PC-9 (cell line): ENCODE data around the gene AGBL4. TPM values are rescaled to one million over a fixed set of nuclear protein-coding genes. Genes with fewer than 3 reads are reported as not detected.

ENCODE experiments used
- BruUV-seq: library from RNA; stranded (reverse); fragments of 400-500 nt; replicated peaks from 2 replicates; lab custom pipeline; 2021; lab: Mats Ljungman, UMichigan
- CTCF ChIA-PET: fragments of 300-600 bp; sonication (Branson Sonifier 250); formaldehyde crosslinking; loops from one replicate; lab custom pipeline; 2022; ENCODE audit warnings: antibody characterized with exemption; lab: Charles Lee
- POLR2A ChIA-PET: fragments of 300-600 bp; sonication (Branson Sonifier 250); formaldehyde crosslinking; loops from one replicate; lab custom pipeline; 2022; ENCODE audit warnings: antibody characterized with exemption; ENCODE audit not compliant: unreplicated experiment; lab: Charles Lee
- DNase-seq, 2 experiments: peaks; one replicate each; pipeline versions ENCODE4 v3.0.0 to v3.0.0-alpha.2; 2015 to 2022; ENCODE audit warnings: mixed read lengths in 1 of 2
- H2AFZ ChIP-seq: fragments of 200-600 bp; sonication (generic); 2 replicates; pipeline ENCODE4 v1.8.1; 2017; ENCODE audit warnings: antibody characterized with exemption
- H3F3A ChIP-seq: fragments of 200-600 bp; sonication (generic); 2 replicates; pipeline ENCODE4 v1.8.1; 2017; ENCODE audit warnings: antibody characterized with exemption, mild to moderate bottlenecking, low read depth; ENCODE audit not compliant: insufficient read depth
- H3K27ac ChIP-seq: fragments of 200-600 bp; sonication (generic); 2 replicates; pipeline ENCODE4 v1.6.1; 2016; ENCODE audit warnings: mixed run types
- H3K27me3 ChIP-seq: fragments of 200-600 bp; sonication (generic); 2 replicates; pipeline ENCODE4 v1.6.1; 2016; ENCODE audit warnings: low read depth, mixed run types; ENCODE audit not compliant: insufficient read depth
- H3K36me3 ChIP-seq: fragments of 200-600 bp; sonication (generic); 2 replicates; pipeline ENCODE4 v1.6.1; 2016; ENCODE audit warnings: low read depth, mixed run types
- H3K4me1 ChIP-seq: fragments of 200-600 bp; sonication (generic); replicated peaks from 2 replicates; pipeline ENCODE4 v1.6.1; 2016; ENCODE audit warnings: mixed run types; ENCODE audit not compliant: insufficient read depth
- H3K4me2 ChIP-seq: fragments of 200-600 bp; sonication (generic); 2 replicates; pipeline ENCODE4 v1.6.1; 2017; ENCODE audit warnings: mixed run types
- H3K4me3 ChIP-seq: fragments of 200-600 bp; sonication (generic); 2 replicates; pipeline ENCODE4 v1.6.1; 2016; ENCODE audit warnings: mixed run types
- H3K79me2 ChIP-seq: fragments of 200-600 bp; sonication (generic); 2 replicates; pipeline ENCODE4 v1.6.1; 2017; ENCODE audit warnings: low read depth, mixed run types
- H3K9me2 ChIP-seq: fragments of 200-600 bp; sonication (generic); 2 replicates; pipeline ENCODE4 v1.8.1; 2017; ENCODE audit warnings: mild to moderate bottlenecking; ENCODE audit not compliant: insufficient read depth
- H3K9me3 ChIP-seq: fragments of 200-600 bp; sonication (generic); 2 replicates; pipeline ENCODE4 v1.8.1; 2016; ENCODE audit warnings: low read depth; ENCODE audit not compliant: insufficient read depth
- H4K20me1 ChIP-seq: fragments of 200-600 bp; sonication (generic); 2 replicates; pipeline ENCODE4 v1.8.1; 2017; ENCODE audit not compliant: insufficient read depth
- CTCF ChIP-seq: fragments of 200-600 bp; sonication (generic); conservative IDR thresholded peaks from 2 replicates; pipeline ENCODE4 v1.6.1; 2017; ENCODE audit warnings: mixed run types, antibody characterized with exemption, mild to moderate bottlenecking, moderate library complexity
- EZH2 ChIP-seq: fragments of 200-600 bp; sonication (generic); IDR thresholded peaks from 2 replicates; pipeline ENCODE4 v1.8.0; 2017; ENCODE audit warnings: antibody characterized with exemption, low read depth
- intact Hi-C: fragments of 100-400 bp; cut with micrococcal nuclease; formaldehyde crosslinking; loops from one replicate; pipeline ENCODE4 v1.10.0; 2022; ENCODE audit not compliant: unreplicated experiment
- total RNA-seq: library from RNA; stranded (reverse); gene quantifications from 2 replicates; pipeline ENCODE4 v1.2.3, GENCODE V29; 2021

AGBL4 gene
- total RNA-seq, 1 experiment from 2014 or later = not detected

GRCh38 chr1:48924099-48924498 is 1099.7 kb downstream of the AGBL4 start:
- H2AFZ ChIP-seq = no peak overlapping the region
- H3K27ac ChIP-seq = no peak overlapping the region
- no peaks in the 10 kb centered on the region for H3K4me1 ChIP-seq
- no peak for DNase-seq
- POLR2A ChIA-PET = no interaction called here
- H3F3A ChIP-seq = no peaks in the 10 kb centered on the region
- intact Hi-C loops = no loop called here
- no peaks in the 10 kb centered on the region for H3K9me3 ChIP-seq
- no peak for TF ChIP-seq CTCF
- TF ChIP-seq EZH2 = no peak
- BruUV-seq = no TSS peak
- H3K9me2 ChIP-seq = no peaks in the 10 kb centered on the region
- no peak overlapping the region for H3K4me3 ChIP-seq
- no peaks in the 10 kb centered on the region for H3K79me2 ChIP-seq
- CTCF ChIA-PET = no interaction called here
- H3K4me2 ChIP-seq = no peak overlapping the region
- no peaks in the 10 kb centered on the region for H3K36me3 ChIP-seq
- no peaks in the 10 kb centered on the region for H4K20me1 ChIP-seq
- no peaks in the 10 kb centered on the region for H3K27me3 ChIP-seq

- no peaks in the 10 kb centered on the region for H3K4me1 ChIP-seq
- ChIA-PET CTCF (no interaction called here), POLR2A (no interaction called here)
- intact Hi-C loops = no loop called here
- H2AFZ ChIP-seq = no peak overlapping the region
- no peak overlapping the region for H3K4me2 ChIP-seq
- no peak overlapping the region for H3K27ac ChIP-seq
- DNase-seq = no peak
- no peaks in the 10 kb centered on the region for H3K36me3 ChIP-seq
- H3K27me3 ChIP-seq = no peaks in the 10 kb centered on the region
- H3K9me3 ChIP-seq = no peaks in the 10 kb centered on the region
- H3K4me3 ChIP-seq = no peak overlapping the region
- no peaks in the 10 kb centered on the region for H3K9me2 ChIP-seq
- no peaks in the 10 kb centered on the region for H3K79me2 ChIP-seq
- no peaks in the 10 kb centered on the region for H4K20me1 ChIP-seq
- TF ChIP-seq EZH2 (no peak), CTCF (no peak)
- no peaks in the 10 kb centered on the region for H3F3A ChIP-seq
- no TSS peak for BruUV-seq
These were observed 1100.6 kb downstream of the AGBL4 start for GRCh38 chr1:48923116-48923515.

GRCh38 chr1:48920851-48921250 is 1102.9 kb downstream of the AGBL4 start:
- Histone ChIP-seq H3F3A (no peaks in the 10 kb centered on the region), H3K79me2 (no peaks in the 10 kb centered on the region), H2AFZ (no peak overlapping the region), H3K4me1 (no peaks in the 10 kb centered on the region), H4K20me1 (no peaks in the 10 kb centered on the region), H3K4me2 (no peak overlapping the region), H3K9me2 (no peaks in the 10 kb centered on the region), H3K27me3 (no peaks in the 10 kb centered on the region), H3K36me3 (no peaks in the 10 kb centered on the region), H3K9me3 (no peaks in the 10 kb centered on the region), H3K4me3 (no peak overlapping the region), H3K27ac (no peak overlapping the region)
- DNase-seq = no peak
- intact Hi-C loops = no loop called here
- TF ChIP-seq CTCF = no peak
- TF ChIP-seq EZH2 = no peak
- ChIA-PET CTCF (no interaction called here), POLR2A (no interaction called here)
- BruUV-seq = no TSS peak
